PC-3 (cell line): ENCODE measurements around the gene SLC39A6. TPM values are rescaled to one million over a fixed set of nuclear protein-coding genes. Genes with fewer than 3 reads are reported as not detected.
A peak's percentile ranks its signal among the peaks of the same experiment; 100 is the strongest.
"Not testable (repeated sequence)": the region's sequence is repeated elsewhere in the genome, so short reads cannot be mapped to it uniquely, and the experiment has no call there.

Experiments
- ATAC-seq: fragments of 200-7000 bp; cut with Tn5 transposase; 2 replicates; pipeline ENCODE4 v1.9.1; 2020; ENCODE audit warnings: mild to moderate bottlenecking, moderate library complexity
- BruUV-seq: library from RNA; stranded (reverse); fragments of 400-500 nt; replicated peaks from 2 replicates; lab custom pipeline; 2021; lab: Mats Ljungman, UMichigan
- CTCF ChIA-PET: fragments of 300-600 bp; sonication (Branson Sonifier 250); formaldehyde crosslinking; loops from one replicate; lab custom pipeline; 2022; ENCODE audit warnings: antibody characterized with exemption; lab: Charles Lee
- POLR2A ChIA-PET: fragments of 300-600 bp; sonication (Branson Sonifier 250); formaldehyde crosslinking; loops from one replicate; lab custom pipeline; 2022; ENCODE audit warnings: antibody characterized with exemption; ENCODE audit not compliant: unreplicated experiment; lab: Charles Lee
- DNase-seq: peaks from one replicate; pipeline ENCODE4 v3.0.0-alpha.2; 2015
- H2AFZ ChIP-seq: fragments of 300-600 bp; sonication (generic); 2 replicates; pipeline ENCODE4 v1.6.0; 2016; ENCODE audit warnings: antibody characterized with exemption, low read length
- H3F3A ChIP-seq: fragments of 300-600 bp; sonication (generic); one replicate; pipeline ENCODE4 v1.6.0; 2017; ENCODE audit warnings: antibody characterized with exemption, low read length, control low read depth, mild to moderate bottlenecking; ENCODE audit not compliant: unreplicated experiment
- H3K27ac ChIP-seq: fragments of 300-600 bp; sonication (generic); 2 replicates; pipeline ENCODE4 v1.5.1; 2016; ENCODE audit warnings: mild to moderate bottlenecking, low read length
- H3K27me3 ChIP-seq: fragments of 300-600 bp; sonication (generic); 2 replicates; pipeline ENCODE4 v1.6.1; 2016; ENCODE audit warnings: low read length, mixed read lengths
- H3K36me3 ChIP-seq: fragments of 300-600 bp; sonication (generic); 2 replicates; pipeline ENCODE4 v1.6.1; 2016; ENCODE audit warnings: low read depth, mixed run types, low read length, mixed read lengths
- H3K4me1 ChIP-seq: fragments of 300-600 bp; sonication (generic); 2 replicates; pipeline ENCODE4 v1.5.1; 2016; ENCODE audit warnings: low read length; ENCODE audit not compliant: insufficient read depth
- H3K4me2 ChIP-seq: fragments of 300-600 bp; sonication (generic); 2 replicates; pipeline ENCODE4 v1.6.0; 2016; ENCODE audit warnings: low read length
- H3K4me3 ChIP-seq: fragments of 300-600 bp; sonication (generic); 2 replicates; pipeline ENCODE4 v1.5.1; 2016; ENCODE audit warnings: mild to moderate bottlenecking, low read length, mixed read lengths
- H3K79me2 ChIP-seq: fragments of 300-600 bp; sonication (generic); 2 replicates; pipeline ENCODE4 v1.6.1; 2017; ENCODE audit warnings: low read length, mixed read lengths
- H3K9ac ChIP-seq: fragments of 300-600 bp; sonication (generic); 2 replicates; pipeline ENCODE4 v1.6.0; 2016; ENCODE audit warnings: mild to moderate bottlenecking, low read length
- H3K9me2 ChIP-seq: fragments of 300-600 bp; sonication (generic); replicated peaks from 2 replicates; pipeline ENCODE4 v1.6.1; 2016; ENCODE audit warnings: mixed run types, low read length, mixed read lengths
- H3K9me3 ChIP-seq: fragments of 300-600 bp; sonication (generic); 2 replicates; pipeline ENCODE4 v1.6.1; 2016; ENCODE audit warnings: low read length, mixed read lengths
- H4K20me1 ChIP-seq: fragments of 300-600 bp; sonication (generic); 2 replicates; pipeline ENCODE4 v1.6.1; 2016; ENCODE audit warnings: low read length, mixed read lengths
- EZH2 ChIP-seq: fragments of 300-600 bp; sonication (generic); IDR thresholded peaks from one replicate; pipeline ENCODE4 v1.6.1; 2017; ENCODE audit warnings: antibody characterized with exemption, mild to moderate bottlenecking, low read length; ENCODE audit not compliant: unreplicated experiment
- EZH2phosphoT487 ChIP-seq: fragments of 300-600 bp; sonication (generic); IDR thresholded peaks from 2 replicates; pipeline ENCODE4 v1.6.1; 2018; ENCODE audit warnings: mild to moderate bottlenecking, antibody characterized with exemption, low read length, borderline replicate concordance
- intact Hi-C: fragments of 100-400 bp; cut with micrococcal nuclease; formaldehyde crosslinking; loops from 2 replicates; pipeline ENCODE4 v1.9.0; 2023
- total RNA-seq: library from RNA; depleted of rRNA; stranded (reverse); fragments of >200 nt; gene quantifications from 2 replicates; pipeline ENCODE4 v1.2.3, GENCODE V29; 2014
- TF ChIP-seq, protein P1 (sequence below): fragments of 300-600 bp; sonication (generic); conservative IDR thresholded peaks from 2 replicates; pipeline ENCODE4 v1.5.1; 2017; ENCODE audit warnings: antibody characterized with exemption, low read depth, mild to moderate bottlenecking, low read length

The SLC39A6 gene
- total RNA-seq, 1 experiment from 2014 or later: 25.5 TPM

DNA sequence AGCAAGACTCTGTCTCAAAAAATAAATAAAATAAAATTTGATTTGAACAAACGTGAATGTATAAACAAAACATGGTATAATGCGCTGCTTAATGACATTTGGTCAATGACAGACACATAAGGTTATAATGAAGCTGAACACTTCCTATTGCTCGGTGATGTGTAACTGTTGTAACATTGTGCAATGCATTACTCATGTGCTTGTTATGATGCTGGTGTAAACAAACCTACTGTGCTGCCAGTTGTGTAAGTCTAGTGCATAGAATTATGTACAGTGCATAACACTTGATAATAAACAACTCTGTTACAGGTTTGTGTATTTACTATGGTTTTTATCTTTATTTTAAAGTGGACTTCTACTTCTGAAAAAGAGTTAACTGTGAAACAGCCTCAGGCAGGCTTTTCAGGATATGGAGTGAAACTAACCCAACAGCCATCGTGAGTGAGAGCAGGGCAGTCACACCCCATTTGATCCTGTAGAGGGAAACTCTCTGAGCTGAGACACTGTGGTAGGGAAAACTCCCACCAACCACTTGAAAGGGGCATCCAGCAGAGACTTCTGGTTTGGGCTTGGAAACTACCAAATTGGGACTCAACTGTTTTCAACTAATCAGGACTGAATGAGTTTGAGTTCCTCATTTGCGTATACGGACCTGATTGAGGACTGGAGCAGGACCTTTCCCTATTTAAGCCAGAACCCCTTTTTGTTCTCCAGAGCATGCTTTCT, 53.1 kb downstream of the SLC39A6 start:
- H3K79me2 ChIP-seq: no peaks in the 10 kb centered on the region
- POLR2A ChIA-PET: no interaction called here
- no peaks in the 10 kb centered on the region for H3K9me3 ChIP-seq
- no peaks in the 10 kb centered on the region for H3K36me3 ChIP-seq
- H4K20me1 ChIP-seq: no peaks in the 10 kb centered on the region
- H2AFZ ChIP-seq: no peak overlapping the region
- no peak overlapping the region for H3K4me2 ChIP-seq
- TF ChIP-seq EZH2: no peak
- no peak for TF ChIP-seq EZH2phosphoT487
- TF ChIP-seq, protein P1, sequence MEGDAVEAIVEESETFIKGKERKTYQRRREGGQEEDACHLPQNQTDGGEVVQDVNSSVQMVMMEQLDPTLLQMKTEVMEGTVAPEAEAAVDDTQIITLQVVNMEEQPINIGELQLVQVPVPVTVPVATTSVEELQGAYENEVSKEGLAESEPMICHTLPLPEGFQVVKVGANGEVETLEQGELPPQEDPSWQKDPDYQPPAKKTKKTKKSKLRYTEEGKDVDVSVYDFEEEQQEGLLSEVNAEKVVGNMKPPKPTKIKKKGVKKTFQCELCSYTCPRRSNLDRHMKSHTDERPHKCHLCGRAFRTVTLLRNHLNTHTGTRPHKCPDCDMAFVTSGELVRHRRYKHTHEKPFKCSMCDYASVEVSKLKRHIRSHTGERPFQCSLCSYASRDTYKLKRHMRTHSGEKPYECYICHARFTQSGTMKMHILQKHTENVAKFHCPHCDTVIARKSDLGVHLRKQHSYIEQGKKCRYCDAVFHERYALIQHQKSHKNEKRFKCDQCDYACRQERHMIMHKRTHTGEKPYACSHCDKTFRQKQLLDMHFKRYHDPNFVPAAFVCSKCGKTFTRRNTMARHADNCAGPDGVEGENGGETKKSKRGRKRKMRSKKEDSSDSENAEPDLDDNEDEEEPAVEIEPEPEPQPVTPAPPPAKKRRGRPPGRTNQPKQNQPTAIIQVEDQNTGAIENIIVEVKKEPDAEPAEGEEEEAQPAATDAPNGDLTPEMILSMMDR: no peak
- H3K27ac ChIP-seq: no peak overlapping the region
- CTCF ChIA-PET: no interaction called here
- H3K4me1 ChIP-seq: no peaks in the 10 kb centered on the region; the same call in 1 of the 2 replicates
- no peaks in the 10 kb centered on the region for H3K9me2 ChIP-seq
- H3F3A ChIP-seq: no peaks in the 10 kb centered on the region
- peak; percentile 48 for DNase-seq
- BruUV-seq: no TSS peak
- no peaks in the 10 kb centered on the region for H3K27me3 ChIP-seq
- no peak overlapping the region for H3K4me3 ChIP-seq
- intact Hi-C loops: no loop called here
- no peak overlapping the region for H3K9ac ChIP-seq
- peak; percentile 53; the same call in 1 of the 2 replicates for ATAC-seq

DNA sequence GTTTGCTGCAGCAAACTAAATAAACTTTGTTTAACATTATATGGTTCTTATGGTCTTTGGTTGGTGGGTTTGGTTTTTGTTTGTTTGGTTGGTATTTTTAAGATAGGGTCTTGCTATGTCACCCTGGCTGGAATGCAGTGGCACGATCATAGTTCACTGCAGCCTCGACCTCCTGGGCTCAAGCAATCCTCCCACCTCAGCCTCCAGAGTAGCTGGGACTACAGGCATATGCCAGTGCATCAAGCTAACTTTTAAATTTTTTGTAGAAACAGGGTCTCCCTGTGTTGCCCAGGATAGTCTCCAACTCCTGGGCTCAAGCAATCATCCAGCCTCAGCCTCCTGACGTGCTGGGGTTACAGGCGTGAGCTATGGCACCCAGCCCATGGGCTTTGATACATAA, 54.7 kb downstream of the SLC39A6 start:
- H3K9ac ChIP-seq: no peak overlapping the region
- H3K9me3 ChIP-seq: no peaks in the 10 kb centered on the region
- no peak for TF ChIP-seq EZH2phosphoT487
- TF ChIP-seq, protein P1: no peak
- no peak for TF ChIP-seq EZH2
- no peak overlapping the region for H2AFZ ChIP-seq
- no peaks in the 10 kb centered on the region; the same call in 1 of the 2 replicates for H3K4me1 ChIP-seq
- no peaks in the 10 kb centered on the region for H3K9me2 ChIP-seq
- no peaks in the 10 kb centered on the region for H4K20me1 ChIP-seq
- no peaks in the 10 kb centered on the region for H3K36me3 ChIP-seq
- no peak for DNase-seq
- ChIA-PET POLR2A (no interaction called here), CTCF (no interaction called here)
- H3K4me2 ChIP-seq: no peak overlapping the region
- H3K27ac ChIP-seq: no peak overlapping the region
- no peaks in the 10 kb centered on the region for H3K79me2 ChIP-seq
- no peak overlapping the region for H3K4me3 ChIP-seq
- no TSS peak for BruUV-seq
- H3K27me3 ChIP-seq: no peaks in the 10 kb centered on the region
- intact Hi-C loops: no loop called here
- no peak for ATAC-seq
- H3F3A ChIP-seq: no peaks in the 10 kb centered on the region

GRCh38 chr18:36073676-36074075, 55.5 kb downstream of the SLC39A6 start:
- H2AFZ ChIP-seq: no peak overlapping the region
- CTCF ChIA-PET: no interaction called here

DNA sequence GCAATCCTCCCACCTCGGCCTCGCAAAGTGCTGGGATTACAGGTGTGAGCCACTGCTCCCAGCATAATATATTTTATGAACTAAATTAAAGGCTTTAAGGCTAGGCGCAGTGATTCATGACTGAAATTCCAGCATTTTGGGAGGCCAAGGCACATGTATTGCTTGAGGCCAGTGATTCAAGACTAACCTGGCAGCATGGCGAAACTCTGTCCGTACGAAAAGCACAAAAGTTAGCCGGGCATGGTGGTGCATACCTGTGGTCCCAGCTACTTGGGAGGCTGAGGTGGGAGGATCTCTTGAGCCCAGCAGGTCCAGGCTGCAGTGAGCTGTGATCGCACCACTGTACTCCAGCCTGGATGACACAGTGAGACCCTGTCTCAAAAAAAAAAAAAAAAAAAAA, 56.7 kb downstream of the SLC39A6 start:
- H3K27ac ChIP-seq, H3F3A ChIP-seq, H3K79me2 ChIP-seq, H3K9me3 ChIP-seq, intact Hi-C loops, POLR2A ChIA-PET, H3K4me2 ChIP-seq, H3K4me1 ChIP-seq, H3K9me2 ChIP-seq, H2AFZ ChIP-seq, H3K36me3 ChIP-seq, ATAC-seq, H3K27me3 ChIP-seq, H3K4me3 ChIP-seq, H4K20me1 ChIP-seq, BruUV-seq, DNase-seq, H3K9ac ChIP-seq: not testable (repeated sequence)
- CTCF ChIA-PET: interaction anchor here (0.6 kb wide), 1 partner anchor 23 kb away, joined by 3 read pairs; no protein-coding TSS in a partner anchor

More at GRCh38 chr18:36073676-36074075, 55.5 kb downstream of the SLC39A6 start:
- TF ChIP-seq EZH2phosphoT487 (no peak), EZH2 (no peak)
- TF ChIP-seq, protein P1: no peak
- no peak for DNase-seq
- no peaks in the 10 kb centered on the region for H3F3A ChIP-seq
- no peak overlapping the region for H3K9ac ChIP-seq
- no peak for ATAC-seq
- no peaks in the 10 kb centered on the region for H3K27me3 ChIP-seq
- H3K4me1 ChIP-seq: no peaks in the 10 kb centered on the region; the same call in 1 of the 2 replicates
- POLR2A ChIA-PET: no interaction called here
- H3K4me3 ChIP-seq: no peak overlapping the region
- H3K9me2 ChIP-seq: no peaks in the 10 kb centered on the region
- no TSS peak for BruUV-seq
- no peak overlapping the region for H3K27ac ChIP-seq
- no peaks in the 10 kb centered on the region for H3K9me3 ChIP-seq
- no peaks in the 10 kb centered on the region for H4K20me1 ChIP-seq
- intact Hi-C loops: no loop called here
- no peak overlapping the region for H3K4me2 ChIP-seq
- H3K36me3 ChIP-seq: no peaks in the 10 kb centered on the region
- H3K79me2 ChIP-seq: no peaks in the 10 kb centered on the region
